ENCODE measurements around the gene C1QTNF1. TPM values are rescaled to one million over a fixed set of nuclear protein-coding genes. Genes with fewer than 3 reads are reported as not detected.
"Not testable (repeated sequence)": the region's sequence is repeated elsewhere in the genome, so short reads cannot be mapped to it uniquely, and the experiment has no call there.

C1QTNF1 gene
- total RNA-seq, 1 donor from 2014 or later = 14.6 TPM

DNA sequence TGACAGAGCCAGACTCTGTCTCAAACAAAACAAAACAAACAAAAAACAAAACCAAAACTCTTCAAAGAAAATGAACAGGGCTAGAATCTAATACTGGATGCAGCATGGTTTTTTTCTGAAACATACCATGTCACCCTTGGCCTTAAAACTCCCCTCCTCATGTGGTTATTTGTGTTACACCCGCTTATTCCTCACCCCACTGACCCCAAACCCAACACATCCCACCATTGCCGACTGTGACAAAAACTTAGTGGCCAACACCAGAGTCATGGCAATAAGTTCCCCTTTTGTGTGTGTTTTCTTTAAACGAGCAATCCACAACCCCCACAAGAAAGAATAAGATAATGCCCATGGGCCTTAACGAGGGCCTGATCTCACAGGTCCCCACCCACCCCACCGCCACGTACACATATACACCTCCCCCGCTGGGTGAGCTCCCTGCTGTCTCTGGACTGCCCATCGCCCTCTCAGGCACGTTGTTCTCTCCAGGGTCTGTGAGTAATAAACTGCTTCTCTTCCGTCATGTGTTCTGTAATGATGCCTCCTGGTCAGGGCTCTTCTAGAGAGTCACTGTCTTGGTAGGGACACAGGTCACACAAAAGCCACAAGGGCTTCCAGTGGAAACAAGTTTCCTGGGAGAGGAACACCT lies 33.9 kb downstream of the C1QTNF1 start:
- no peak for DNase-seq

GRCh38 chr17:79062691-79063090 lies 38.7 kb downstream of the C1QTNF1 start:
- DNase-seq = no peak

- DNase-seq = no peak
These were observed 40.1 kb downstream of the C1QTNF1 start for GRCh38 chr17:79064026-79064425.

GRCh38 chr17:79065105-79065670 lies 41.2 kb downstream of the C1QTNF1 start:
- DNase-seq = peak; percentile 72

DNA sequence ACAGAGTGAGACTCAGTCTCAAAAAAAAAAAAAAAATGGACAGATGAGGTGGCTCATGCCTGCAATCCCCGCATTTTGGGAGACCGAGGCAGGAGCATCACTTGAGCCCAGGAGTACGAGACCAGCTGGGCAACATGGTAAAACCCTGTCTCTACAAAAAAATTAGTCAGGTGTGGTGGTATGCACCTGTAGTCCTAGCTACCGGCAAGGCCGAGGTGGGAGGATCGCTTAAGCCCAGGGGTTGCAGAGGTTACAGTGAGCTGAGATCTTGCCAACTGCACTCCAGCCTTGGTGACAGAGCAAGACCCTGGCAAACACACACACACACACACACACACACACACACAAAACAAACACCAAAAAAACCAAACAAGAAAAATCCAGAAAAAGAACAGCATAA lies 43.0 kb downstream of the C1QTNF1 start:
- no peak for DNase-seq

GRCh38 chr17:79070266-79070880 lies 46.4 kb downstream of the C1QTNF1 start:
- no peak for DNase-seq

GRCh38 chr17:79071161-79071740 lies 47.3 kb downstream of the C1QTNF1 start:
- DNase-seq = no peak

DNA sequence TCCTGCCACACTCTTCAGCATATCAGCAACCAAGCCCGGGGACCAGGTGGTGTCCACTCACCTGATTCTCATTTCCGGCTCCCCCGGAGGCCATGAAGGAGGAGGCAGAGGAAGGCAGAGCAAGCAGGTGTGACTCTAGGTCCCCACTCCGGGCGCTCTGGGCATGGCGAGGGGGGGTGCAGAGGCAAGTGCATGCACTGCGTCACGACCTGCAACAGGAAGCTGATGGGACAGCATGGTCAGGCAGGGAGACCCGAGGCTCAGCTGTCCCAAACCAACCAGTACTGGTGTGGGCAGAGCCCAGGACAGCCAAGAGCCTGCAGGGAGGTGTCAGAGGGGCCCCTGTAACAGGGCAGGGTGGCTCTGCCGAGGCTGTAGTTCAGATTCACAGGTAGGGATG lies 48.6 kb downstream of the C1QTNF1 start:
- DNase-seq = no peak

- no peak for DNase-seq
These were observed 49.2 kb downstream of the C1QTNF1 start for GRCh38 chr17:79073016-79073705.

- no peak for DNase-seq
These were observed 49.7 kb downstream of the C1QTNF1 start for GRCh38 chr17:79073706-79074088.

GRCh38 chr17:79074121-79074648 lies 50.2 kb downstream of the C1QTNF1 start:
- not testable (repeated sequence) for DNase-seq

- peak; percentile 93 for DNase-seq
These were observed 50.9 kb downstream of the C1QTNF1 start, which contains the start of gene ENGASE for GRCh38 chr17:79074649-79075445. TSS of gene ENGASE (plus strand) at chr17:79074824. CDS start at chr17:79074945, 121 bp downstream.

GRCh38 chr17:79075446-79075750 lies 51.4 kb downstream of the C1QTNF1 start:
- DNase-seq = peak; percentile 20

DNA sequence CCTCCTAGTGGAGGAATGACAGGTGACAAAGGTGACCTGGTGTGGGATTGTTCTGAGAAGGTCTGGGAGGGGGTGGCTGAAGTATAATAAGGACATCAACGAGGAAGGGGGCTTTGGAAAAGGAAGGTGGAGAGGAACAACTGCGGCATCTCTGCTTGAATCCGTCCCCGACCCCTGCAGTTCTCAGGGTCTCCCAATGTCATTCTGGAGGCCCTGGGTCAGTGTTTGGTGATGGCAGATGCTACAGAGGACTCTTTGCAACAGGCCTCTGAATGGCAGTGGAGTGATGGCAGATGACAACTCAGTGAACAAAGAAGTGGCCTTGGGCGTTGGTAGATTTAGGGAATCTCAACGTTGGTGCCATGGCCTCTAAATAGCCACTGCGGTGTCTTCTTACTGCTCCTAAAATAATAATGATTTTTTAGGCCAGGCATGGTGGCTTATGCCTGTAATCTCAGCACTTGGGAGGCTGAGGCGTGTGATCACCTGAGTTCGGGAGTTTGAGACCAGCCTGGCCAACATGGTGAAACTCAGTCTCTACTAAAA lies 52.0 kb downstream of the C1QTNF1 start:
- DNase-seq = no peak

DNA sequence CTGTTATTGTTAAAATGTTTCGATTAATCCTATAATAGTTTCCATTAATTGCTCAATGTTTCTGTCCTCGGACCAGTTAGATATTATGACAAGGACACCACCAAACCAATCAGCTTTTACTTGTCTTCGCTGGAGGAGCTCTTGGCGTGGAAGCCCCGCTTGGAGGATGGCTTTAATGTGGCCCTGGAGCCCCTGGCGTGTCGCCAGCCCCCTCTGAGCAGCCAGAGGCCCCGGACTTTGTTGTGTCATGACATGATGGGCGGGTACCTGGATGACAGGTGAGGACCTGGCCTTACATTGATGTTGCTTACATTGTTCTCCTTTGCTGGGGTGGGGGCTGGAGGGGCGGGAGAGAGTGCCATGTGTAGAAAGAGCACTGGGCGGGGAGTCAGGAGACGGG lies 53.6 kb downstream of the C1QTNF1 start:
- no peak for DNase-seq

- DNase-seq = no peak
These were observed 54.7 kb downstream of the C1QTNF1 start for GRCh38 chr17:79078476-79079190.

DNA sequence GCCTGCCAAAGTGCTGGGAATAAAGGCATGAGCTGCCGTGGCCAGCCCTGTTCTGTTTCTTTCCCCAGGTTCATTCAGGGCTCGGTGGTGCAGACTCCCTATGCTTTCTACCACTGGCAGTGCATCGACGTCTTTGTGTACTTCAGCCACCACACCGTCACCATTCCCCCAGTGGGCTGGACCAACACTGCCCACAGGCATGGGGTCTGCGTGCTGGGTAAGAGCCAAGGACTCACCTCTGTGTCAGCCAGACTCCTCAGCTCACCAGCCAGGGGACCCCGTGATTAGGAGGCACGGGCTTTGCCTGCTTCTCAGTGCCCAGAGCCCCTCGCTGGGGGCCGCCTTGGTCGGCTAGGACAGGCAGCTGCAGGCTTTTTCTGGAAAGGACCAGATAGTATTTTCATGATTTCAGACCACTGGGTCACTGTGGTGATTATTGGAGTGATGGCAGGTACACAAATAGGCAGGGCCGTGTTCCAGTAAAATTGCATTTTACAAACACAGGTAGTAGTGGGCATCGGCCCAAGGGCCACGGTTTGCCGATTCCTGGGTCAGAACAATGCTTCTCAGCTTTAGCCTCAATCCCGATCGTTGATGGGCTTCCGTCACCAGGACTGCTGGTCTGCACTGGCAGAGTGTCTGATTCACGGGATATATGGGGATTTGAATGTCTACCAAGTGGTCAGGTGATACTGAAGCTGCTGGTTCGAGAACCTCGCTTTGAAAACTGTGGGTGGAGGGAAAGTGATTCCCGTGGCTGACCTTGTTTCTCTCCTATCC lies 55.6 kb downstream of the C1QTNF1 start:
- DNase-seq = no peak

DNA sequence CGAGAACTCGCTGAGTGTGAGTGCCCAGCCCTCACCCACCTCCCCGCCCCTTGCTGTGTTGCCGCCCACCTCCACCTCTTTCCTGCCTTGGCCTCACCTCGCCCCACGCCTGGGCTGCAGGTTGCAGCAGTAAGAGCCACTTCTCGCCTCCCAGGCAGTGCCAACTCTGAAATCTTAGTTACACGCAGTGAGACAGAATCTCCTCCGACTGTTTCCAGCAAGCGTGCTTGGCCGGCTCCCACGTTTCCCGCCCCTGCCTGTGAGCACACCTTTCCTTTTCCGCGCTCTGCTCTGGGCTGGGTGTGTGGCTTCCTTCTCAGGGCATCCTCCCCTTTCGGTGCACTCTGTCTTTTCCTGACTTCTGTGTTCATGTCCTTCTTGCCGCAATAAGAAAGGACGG lies 56.4 kb downstream of the C1QTNF1 start:
- DNase-seq = no peak

DNA sequence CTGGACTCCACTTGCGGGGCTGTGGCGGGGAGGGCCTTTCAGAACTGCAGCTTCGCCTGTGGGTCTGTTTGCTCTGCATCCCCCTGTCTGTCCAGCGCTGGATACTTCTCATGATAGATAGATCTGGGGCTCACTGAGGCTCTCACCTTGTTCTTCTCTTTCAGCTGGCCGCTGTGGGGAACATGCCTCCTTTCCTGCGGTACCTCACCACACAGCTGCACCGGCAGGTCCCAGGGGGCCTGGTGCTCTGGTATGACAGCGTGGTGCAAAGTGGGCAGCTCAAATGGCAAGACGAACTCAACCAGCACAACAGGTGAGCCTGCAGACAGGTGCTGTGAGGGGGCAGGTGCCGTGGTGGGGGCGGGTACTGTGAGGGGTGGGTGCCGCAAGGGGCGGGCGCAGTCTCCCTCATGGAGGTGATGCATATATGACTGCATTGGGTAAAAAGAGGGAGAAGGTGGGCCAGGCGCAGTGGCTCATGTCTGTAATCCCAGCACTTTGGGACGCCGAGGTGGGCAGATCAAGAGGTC lies 56.9 kb downstream of the C1QTNF1 start:
- no peak for DNase-seq

All from dermis blood vessel endothelial cell (primary cell).